B cell (primary cell): ENCODE measurements around the gene SCAND1. TPM values are rescaled to one million over a fixed set of nuclear protein-coding genes. Genes with fewer than 3 reads are reported as not detected.

Experiments
- ATAC-seq: fragments of 200-7000 bp; cut with Tn5 transposase; one replicate; pipeline ENCODE4 v1.10.0; 2021; ENCODE audit warnings: low read depth, mild to moderate bottlenecking, moderate number of reproducible peaks, moderate library complexity
- CTCF ChIA-PET: fragments of 350-600 bp; sonication (Branson Sonifier 250); formaldehyde crosslinking; loops from one replicate; lab custom pipeline; 2021; ENCODE audit warnings: antibody characterized with exemption, inconsistent platforms; lab: Charles Lee
- POLR2A ChIA-PET: fragments of 350-600 bp; sonication (Branson Sonifier 250); formaldehyde crosslinking; loops from one replicate; lab custom pipeline; 2021; ENCODE audit warnings: antibody characterized with exemption; lab: Charles Lee
- DNase-seq: peaks from one replicate; pipeline ENCODE4 v3.0.0; 2013
- H2AFZ ChIP-seq: 2 replicates; pipeline ENCODE4 v1.6.1; 2012; ENCODE audit warnings: mild to moderate bottlenecking, low read depth, low read length; ENCODE audit not compliant: insufficient read depth, poor library complexity, severe bottlenecking
- H3K27ac ChIP-seq, 2 donors: 1 replicate in 1 of 2; 2 replicates in 1 of 2; pipeline ENCODE4 v1.5.1; 2012 to 2013; ENCODE audit warnings: low read length in 2 of 2, mild to moderate bottlenecking in 2 of 2, moderate library complexity in 1 of 2
- H3K27me3 ChIP-seq, 4 experiments: fragments of 200-600 bp in 1 of 4; sonication (generic) in 1 of 4; replicated peaks in 1 of 4; 1 replicate in 2 of 4; 2 replicates in 2 of 4; pipeline versions ENCODE4 v1.6.1 to v1.7.0; 2013 to 2016; ENCODE audit warnings: low read length in 3 of 4, mild to moderate bottlenecking in 2 of 4, mixed read lengths in 1 of 4, moderate library complexity in 1 of 4; ENCODE audit not compliant: insufficient read depth in 4 of 4, control insufficient read depth in 3 of 4; ENCODE audit errors: control extremely low read depth in 1 of 4
- H3K36me3 ChIP-seq, 2 experiments: replicated peaks in 1 of 2; 1 replicate in 1 of 2; 2 replicates in 1 of 2; pipeline versions ENCODE4 v1.6.1 to v1.7.1; 2013; ENCODE audit warnings: low read length in 1 of 2; ENCODE audit not compliant: insufficient read depth in 2 of 2, control insufficient read depth in 1 of 2; ENCODE audit errors: control extremely low read depth in 1 of 2, extremely low read depth in 1 of 2
- H3K4me1 ChIP-seq, 2 donors: fragments of 200-600 bp in 1 of 2; sonication (generic) in 1 of 2; 1 replicate in 1 of 2; 2 replicates in 1 of 2; pipeline versions ENCODE4 v1.5.1 to v1.6.1; 2013 to 2017; ENCODE audit warnings: low read length in 2 of 2; ENCODE audit not compliant: control insufficient read depth in 2 of 2, insufficient read depth in 2 of 2
- H3K4me2 ChIP-seq: replicated peaks from 2 replicates; pipeline ENCODE3; 2012; ENCODE audit warnings: mild to moderate bottlenecking, low read depth, low read length; ENCODE audit not compliant: poor library complexity, severe bottlenecking
- H3K4me3 ChIP-seq, 5 experiments: fragments of 200-600 bp in 1 of 5; sonication (generic) in 1 of 5; 1 replicate in 3 of 5; 2 replicates in 2 of 5; pipeline versions ENCODE4 v1.5.1 to v1.7.0; 2011 to 2016; ENCODE audit warnings: low read length in 4 of 5, mild to moderate bottlenecking in 4 of 5, low read depth in 2 of 5, control low read depth in 1 of 5, moderate library complexity in 1 of 5; ENCODE audit not compliant: insufficient read depth in 1 of 5; ENCODE audit errors: control extremely low read depth in 1 of 5, extremely low read depth in 1 of 5
- H3K79me2 ChIP-seq: fragments of 200-600 bp; sonication (generic); one replicate; pipeline ENCODE4 v1.6.0; 2016; ENCODE audit warnings: low read length; ENCODE audit not compliant: control insufficient read depth, insufficient read depth
- H3K9ac ChIP-seq: fragments of 200-600 bp; sonication (generic); 2 replicates; pipeline ENCODE4 v1.6.1; 2017; ENCODE audit warnings: mild to moderate bottlenecking, low read length, moderate library complexity
- H3K9me3 ChIP-seq, 3 donors: one replicate each; pipeline versions ENCODE4 v1.6.1 to v1.7.1; 2013; ENCODE audit warnings: low read length in 2 of 3; ENCODE audit not compliant: control insufficient read depth in 2 of 3, insufficient read depth in 1 of 3; ENCODE audit errors: control extremely low read depth in 1 of 3
- H4K20me1 ChIP-seq: 2 replicates; pipeline ENCODE4 v1.6.0; 2012; ENCODE audit warnings: mild to moderate bottlenecking, low read length; ENCODE audit not compliant: insufficient read depth, control insufficient read depth, poor library complexity, severe bottlenecking
- H3K27ac Mint-ChIP-seq: one replicate; pipeline ENCODE4 v1.8.0; 2021; ENCODE audit warnings: mixed read lengths
- H3K27me3 Mint-ChIP-seq: one replicate; pipeline ENCODE4 v1.8.0; 2021; ENCODE audit warnings: mixed read lengths
- H3K4me1 Mint-ChIP-seq: one replicate; pipeline ENCODE4 v1.8.0; 2021; ENCODE audit warnings: mixed read lengths
- H3K4me3 Mint-ChIP-seq: one replicate; pipeline ENCODE4 v1.8.0; 2021; ENCODE audit warnings: mixed read lengths
- H3K9me3 Mint-ChIP-seq: one replicate; pipeline ENCODE4 v1.8.0; 2022; ENCODE audit warnings: mixed read lengths; ENCODE audit not compliant: insufficient read depth
- EZH2 ChIP-seq: IDR thresholded peaks from 2 replicates; pipeline ENCODE4 v1.6.1; 2012; ENCODE audit warnings: borderline replicate concordance, low read depth, mild to moderate bottlenecking, moderate library complexity, low read length; ENCODE audit not compliant: insufficient read depth, poor library complexity, severe bottlenecking
- WGBS: methylation state at CpG from one replicate; pipeline ENCODE4 v1.1.5; 2013; ENCODE audit warnings: missing lambda C conversion rate; ENCODE audit not compliant: insufficient coverage; 5-methylcytosine and 5-hydroxymethylcytosine counted together
- intact Hi-C: fragments of 100-400 bp; cut with micrococcal nuclease; formaldehyde crosslinking; loops from one replicate; pipeline ENCODE4 v1.10.0; 2022
- polyA plus RNA-seq: library from polyadenylated mRNA; depleted of rRNA; stranded (reverse); fragments of >200 nt; gene quantifications from 2 replicates; pipeline ENCODE4 v1.2.3, GENCODE V29; 2012
- small RNA-seq: library from RNA; depleted of rRNA; stranded (forward); fragments of <200 nt; gene quantifications from one replicate; pipeline ENCODE3, GENCODE V24; 2012; ENCODE audit warnings: low replicate concordance, low read depth; ENCODE audit not compliant: insufficient read length
- total RNA-seq, 2 donors: library from RNA; stranded (reverse); fragments of 120-200 nt in 1 of 2; gene quantifications; 1 replicate in 1 of 2; 2 replicates in 1 of 2; pipeline versions ENCODE4 v1.2.3 to v1.2.4, GENCODE V29; 2013 to 2022
- TF ChIP-seq, protein P1 (sequence below): fragments of 200-600 bp; IDR thresholded peaks from one replicate; pipeline ENCODE4 v1.8.0; 2022; ENCODE audit warnings: antibody characterized with exemption, mild to moderate bottlenecking

SCAND1 gene
- total and polyA plus RNA-seq, 2 donors (not counting 1 experiment from before 2014, with no cell fraction given) = 42.0 to 102 TPM

DNA sequence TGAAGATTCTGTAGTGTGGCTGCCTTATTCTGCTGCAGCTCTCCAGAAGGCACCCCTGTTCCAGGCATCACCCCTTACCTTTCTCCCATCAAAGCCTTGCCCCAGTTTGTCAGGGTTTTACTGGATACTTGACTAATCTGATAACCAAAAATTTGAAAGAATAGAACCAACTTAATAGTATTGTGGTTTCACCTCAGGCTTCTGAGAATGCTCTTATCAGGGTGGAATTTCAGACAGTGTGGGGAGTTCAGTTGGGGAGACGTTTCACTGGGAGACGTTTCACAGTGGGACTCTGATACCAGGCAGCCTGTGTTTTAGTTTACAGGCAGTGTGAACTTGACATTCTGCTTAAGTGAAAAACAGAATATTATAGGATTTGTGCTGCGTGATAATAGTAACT, 50.5 kb downstream of the SCAND1 start:
- H3K27ac ChIP-seq = no peak overlapping the region
- H3K9me3 ChIP-seq = no peaks in the 10 kb centered on the region
- H2AFZ ChIP-seq = no peak overlapping the region
- no peaks in the 10 kb centered on the region for H3K9me3 Mint-ChIP-seq
- ChIA-PET CTCF (no interaction called here), POLR2A (no interaction called here)
- DNase-seq = no peak
- no peak overlapping the region for H3K9ac ChIP-seq
- H3K27me3 Mint-ChIP-seq = no peaks in the 10 kb centered on the region
- H3K27me3 ChIP-seq = no peaks in the 10 kb centered on the region
- TF ChIP-seq, protein P1, sequence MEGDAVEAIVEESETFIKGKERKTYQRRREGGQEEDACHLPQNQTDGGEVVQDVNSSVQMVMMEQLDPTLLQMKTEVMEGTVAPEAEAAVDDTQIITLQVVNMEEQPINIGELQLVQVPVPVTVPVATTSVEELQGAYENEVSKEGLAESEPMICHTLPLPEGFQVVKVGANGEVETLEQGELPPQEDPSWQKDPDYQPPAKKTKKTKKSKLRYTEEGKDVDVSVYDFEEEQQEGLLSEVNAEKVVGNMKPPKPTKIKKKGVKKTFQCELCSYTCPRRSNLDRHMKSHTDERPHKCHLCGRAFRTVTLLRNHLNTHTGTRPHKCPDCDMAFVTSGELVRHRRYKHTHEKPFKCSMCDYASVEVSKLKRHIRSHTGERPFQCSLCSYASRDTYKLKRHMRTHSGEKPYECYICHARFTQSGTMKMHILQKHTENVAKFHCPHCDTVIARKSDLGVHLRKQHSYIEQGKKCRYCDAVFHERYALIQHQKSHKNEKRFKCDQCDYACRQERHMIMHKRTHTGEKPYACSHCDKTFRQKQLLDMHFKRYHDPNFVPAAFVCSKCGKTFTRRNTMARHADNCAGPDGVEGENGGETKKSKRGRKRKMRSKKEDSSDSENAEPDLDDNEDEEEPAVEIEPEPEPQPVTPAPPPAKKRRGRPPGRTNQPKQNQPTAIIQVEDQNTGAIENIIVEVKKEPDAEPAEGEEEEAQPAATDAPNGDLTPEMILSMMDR = no peak
- no peak for TF ChIP-seq EZH2
- no peak for ATAC-seq
- no peak overlapping the region for H3K27ac Mint-ChIP-seq
- H3K4me3 Mint-ChIP-seq = no peak overlapping the region
- H3K79me2 ChIP-seq = peaks cover 62% of the 10 kb centered on the region
- H3K4me3 ChIP-seq = no peak overlapping the region
- peaks cover 1 to 64% of the 10 kb centered on the region in 2 experiments for H3K36me3 ChIP-seq
- no peaks in the 10 kb centered on the region for H3K4me1 ChIP-seq
- intact Hi-C loops = no loop called here
- WGBS = 100% methylated on average over 1 of the region's 3 CpGs
- no peaks in the 10 kb centered on the region for H3K4me1 Mint-ChIP-seq
- no peak overlapping the region for H3K4me2 ChIP-seq
- H4K20me1 ChIP-seq = peaks cover 35% of the 10 kb centered on the region

Small RNA genes within 50 kb of the gene (small RNA-seq; reads per million reads assigned to genes)
- gene RNU6-937P = not detected

Other genes starting within 250 kb of the SCAND1 start
- gene RBM39, start 212.2 kb downstream of the SCAND1 start, total RNA-seq = 689 and 698 TPM in 2 replicates
- gene RBM39, start 212.2 kb downstream of the SCAND1 start, polyA plus RNA-seq = 217 and 380 TPM in 2 replicates
- 92.3 and 101 TPM in 2 replicates for gene PHF20, start 182.5 kb downstream of the SCAND1 start, total RNA-seq
- 53.6 and 85.3 TPM in 2 replicates for gene PHF20, start 182.5 kb downstream of the SCAND1 start, polyA plus RNA-seq
- 5.9 and 8.5 TPM in 2 replicates for gene CNBD2, start 14.1 kb upstream of the SCAND1 start, total RNA-seq
- 14.6 and 19.2 TPM in 2 replicates for gene CNBD2, start 14.1 kb upstream of the SCAND1 start, polyA plus RNA-seq
- gene EPB41L1, start 200.2 kb upstream of the SCAND1 start, total RNA-seq = 1.3 and 2.3 TPM in 2 replicates
- gene EPB41L1, start 200.2 kb upstream of the SCAND1 start, polyA plus RNA-seq = 0.12 TPM in 1 of 2 replicates, not detected in the other